ENCODE data around the gene PNP. TPM values are rescaled to one million over a fixed set of nuclear protein-coding genes. Genes with fewer than 3 reads are reported as not detected.

PNP gene
- total and polyA plus RNA-seq, 2 donors (not counting 1 experiment from before 2014, with no cell fraction given), result 42.0 to 119 TPM

GRCh38 chr14:20493634-20494033 is 24.4 kb downstream of the PNP start:
- intact Hi-C loops (cut with micrococcal nuclease), result loop anchor here (5.0 kb wide), 1 partner anchor 39 kb away; no protein-coding TSS in a partner anchor
- H3K4me2 ChIP-seq (replicated peaks; ENCODE audit: low read depth, low read length, poor library complexity, severe bottlenecking), result peak overlapping the region; percentile 30
- H3K27me3 ChIP-seq (replicated peaks in 1 of 4; ENCODE audit: control extremely low read depth in 1 of 4, control insufficient read depth in 3 of 4, insufficient read depth in 4 of 4, low read length in 3 of 4), result no peaks in the 10 kb centered on the region
- ChIA-PET POLR2A (no interaction called here), CTCF (interaction anchor here (1.1 kb wide), 1 partner anchor 167 kb away, joined by 5 read pairs; no protein-coding TSS in a partner anchor)
- H3K27ac ChIP-seq (ENCODE audit: low read length in 2 of 2), result no peak overlapping the region
- no CpG with 5 or more reads among the region's 2 CpGs for WGBS (ENCODE audit: insufficient coverage)
- no peak overlapping the region for H2AFZ ChIP-seq (ENCODE audit: insufficient read depth, low read depth, low read length, poor library complexity, severe bottlenecking)
- Mint-ChIP-seq H3K27me3 (no peaks in the 10 kb centered on the region), H3K27ac (peak overlapping the region; percentile 81), H3K4me1 (peaks cover 64% of the 10 kb centered on the region), H3K9me3 (ENCODE audit: insufficient read depth) (no peaks in the 10 kb centered on the region), H3K4me3 (peak overlapping the region; percentile 64)
- no peaks in the 10 kb centered on the region for H3K79me2 ChIP-seq (ENCODE audit: control insufficient read depth, insufficient read depth, low read length)
- no peak overlapping the region for H3K4me3 ChIP-seq (ENCODE audit: control extremely low read depth in 1 of 5, extremely low read depth in 1 of 5, insufficient read depth in 1 of 5, low read depth in 2 of 5, low read length in 4 of 5)
- no peak overlapping the region for H3K9ac ChIP-seq (ENCODE audit: low read length)
- no peaks in the 10 kb centered on the region for H3K9me3 ChIP-seq (ENCODE audit: control extremely low read depth in 1 of 3, control insufficient read depth in 2 of 3, insufficient read depth in 1 of 3, low read length in 2 of 3)
- TF ChIP-seq EZH2 (IDR thresholded peaks at IDR 0.05; ENCODE audit: borderline replicate concordance, insufficient read depth, low read depth, low read length, poor library complexity, severe bottlenecking) (no peak), CTCF (IDR thresholded peaks at IDR 0.05) (no peak)
- H3K4me1 ChIP-seq (ENCODE audit: control insufficient read depth in 2 of 2, insufficient read depth in 2 of 2, low read length in 2 of 2), result peaks cover 59 to 65% of the 10 kb centered on the region in 2 donors
- ATAC-seq (ENCODE audit: low read depth) (no peak), DNase-seq (peak; percentile 37)
- H3K36me3 ChIP-seq (replicated peaks in 1 of 2; ENCODE audit: control extremely low read depth in 1 of 2, control insufficient read depth in 1 of 2, extremely low read depth in 1 of 2, insufficient read depth in 2 of 2, low read length in 1 of 2), result no peaks in the 10 kb centered on the region
- H4K20me1 ChIP-seq (ENCODE audit: control insufficient read depth, insufficient read depth, low read length, poor library complexity, severe bottlenecking), result no peaks in the 10 kb centered on the region

GRCh38 chr14:20494935-20495766 is 25.9 kb downstream of the PNP start:
- TF ChIP-seq EZH2 (IDR thresholded peaks at IDR 0.05; ENCODE audit: borderline replicate concordance, insufficient read depth, low read depth, low read length, poor library complexity, severe bottlenecking), result no peak
- no peak for TF ChIP-seq CTCF (IDR thresholded peaks at IDR 0.05)
- no peaks in the 10 kb centered on the region for H3K36me3 ChIP-seq (replicated peaks in 1 of 2; ENCODE audit: control extremely low read depth in 1 of 2, control insufficient read depth in 1 of 2, extremely low read depth in 1 of 2, insufficient read depth in 2 of 2, low read length in 1 of 2)
- H4K20me1 ChIP-seq (ENCODE audit: control insufficient read depth, insufficient read depth, low read length, poor library complexity, severe bottlenecking), result no peaks in the 10 kb centered on the region
- no peaks in the 10 kb centered on the region for H3K79me2 ChIP-seq (ENCODE audit: control insufficient read depth, insufficient read depth, low read length)
- no peaks in the 10 kb centered on the region for H3K9me3 ChIP-seq (ENCODE audit: control extremely low read depth in 1 of 3, control insufficient read depth in 2 of 3, insufficient read depth in 1 of 3, low read length in 2 of 3)
- CTCF ChIA-PET, result no interaction called here
- DNase-seq (no peak), ATAC-seq (ENCODE audit: low read depth) (no peak)
- Mint-ChIP-seq H3K4me1 (peaks cover 66% of the 10 kb centered on the region), H3K27ac (no peak overlapping the region), H3K27me3 (no peaks in the 10 kb centered on the region), H3K9me3 (ENCODE audit: insufficient read depth) (no peaks in the 10 kb centered on the region), H3K4me3 (no peak overlapping the region)
- no peak overlapping the region for H3K4me3 ChIP-seq (ENCODE audit: control extremely low read depth in 1 of 5, extremely low read depth in 1 of 5, insufficient read depth in 1 of 5, low read depth in 2 of 5, low read length in 4 of 5)
- H3K4me2 ChIP-seq (replicated peaks; ENCODE audit: low read depth, low read length, poor library complexity, severe bottlenecking), result no peak overlapping the region
- 87% methylated on average over 8 of the region's 8 CpGs for WGBS (ENCODE audit: insufficient coverage)
- no peak overlapping the region for H3K9ac ChIP-seq (ENCODE audit: low read length)
- H3K27ac ChIP-seq (ENCODE audit: low read length in 2 of 2), result no peak overlapping the region
- H2AFZ ChIP-seq (ENCODE audit: insufficient read depth, low read depth, low read length, poor library complexity, severe bottlenecking), result no peak overlapping the region
- POLR2A ChIA-PET, result interaction anchor here (1.2 kb wide), 1 partner anchor 25 kb away, joined by 3 read pairs; no protein-coding TSS in a partner anchor
- intact Hi-C loops (cut with micrococcal nuclease), result loop anchor here (5.0 kb wide), 1 partner anchor 37 kb away; no protein-coding TSS in a partner anchor
- peaks cover 46 to 52% of the 10 kb centered on the region in 2 donors for H3K4me1 ChIP-seq (ENCODE audit: control insufficient read depth in 2 of 2, insufficient read depth in 2 of 2, low read length in 2 of 2)
- H3K27me3 ChIP-seq (replicated peaks in 1 of 4; ENCODE audit: control extremely low read depth in 1 of 4, control insufficient read depth in 3 of 4, insufficient read depth in 4 of 4, low read length in 3 of 4), result no peaks in the 10 kb centered on the region

Measured in B cell (primary cell).